Thyroid gland (tissue), 4 donors: ENCODE results near the gene CHAD. TPM values are rescaled to one million over a fixed set of nuclear protein-coding genes. Genes with fewer than 3 reads are reported as not detected.

Experiments
- DNase-seq, 2 donors: peaks; one replicate each; pipeline ENCODE4 v3.0.0-alpha.2; 2019
- H3K27ac ChIP-seq, 3 donors: fragments of 200-600 bp; sonication (generic); 1 replicate in 2 of 3; 2 replicates in 1 of 3; pipeline ENCODE4 v1.5.1; 2016 to 2019; ENCODE audit warnings: mild to moderate bottlenecking in 1 of 3, moderate library complexity in 1 of 3
- H3K27me3 ChIP-seq: fragments of 200-600 bp; sonication (generic); one replicate; pipeline ENCODE4 v1.5.1; 2019
- H3K36me3 ChIP-seq, 2 donors: fragments of 200-600 bp; sonication (generic); one replicate each; pipeline ENCODE4 v1.5.1; 2016 to 2019
- H3K4me1 ChIP-seq, 2 donors: fragments of 200-600 bp; sonication (generic); one replicate each; pipeline ENCODE4 v1.5.1; 2017 to 2019
- H3K4me3 ChIP-seq, 3 donors: fragments of 200-600 bp; sonication (generic); replicated peaks in 1 of 3; 1 replicate in 2 of 3; 2 replicates in 1 of 3; pipeline ENCODE4 v1.5.1; 2016; ENCODE audit warnings: mild to moderate bottlenecking in 1 of 3
- H3K9me3 ChIP-seq: fragments of 200-600 bp; sonication (generic); one replicate; pipeline ENCODE4 v1.5.1; 2017
- CTCF ChIP-seq, 6 experiments: fragments of 200-600 bp in 3 of 6; fragments of 450-650 bp in 3 of 6; sonication (generic) in 3 of 6; IDR thresholded peaks; one replicate each; pipeline ENCODE4 v1.5.1; 2016 to 2019; ENCODE audit warnings: antibody characterized with exemption in 6 of 6, mild to moderate bottlenecking in 2 of 6, inconsistent platforms in 1 of 6, moderate library complexity in 1 of 6
- POLR2A ChIP-seq, 2 donors: fragments of 450-650 bp; IDR thresholded peaks; one replicate each; pipeline ENCODE4 v1.6.1; 2017; ENCODE audit warnings: antibody characterized with exemption in 2 of 2, mild to moderate bottlenecking in 2 of 2, moderate library complexity in 1 of 2
- WGBS, 2 donors: methylation state at CpG; one replicate each; pipeline ENCODE4 v1.1.5; 2017; 5-methylcytosine and 5-hydroxymethylcytosine counted together
- intact Hi-C: fragments of 100-400 bp; cut with DNase I; formaldehyde crosslinking; loops from one replicate; pipeline ENCODE4 v1.15.1; 2023
- total RNA-seq, 4 donors: library from RNA; depleted of rRNA; stranded (reverse); fragments of >200 nt; gene quantifications; one replicate each; pipeline ENCODE4 v1.2.3, GENCODE V29; 2016

Gene CHAD
- total RNA-seq, 4 donors from 2014 or later: 0.67 TPM; not detected in 3

- WGBS, 2 donors: 58 to 65% methylated on average over 1 of the region's 1 CpG
- Histone ChIP-seq H3K27me3 (no peaks in the 10 kb centered on the region), H3K27ac (no peak overlapping the region), H3K4me1 (peaks cover 39 to 41% of the 10 kb centered on the region in 2 donors), H3K36me3 (no peaks in the 10 kb centered on the region), H3K9me3 (no peaks in the 10 kb centered on the region), H3K4me3 (no peak overlapping the region)
- no peak for DNase-seq
- intact Hi-C loops: no loop called here
- TF ChIP-seq CTCF (IDR thresholded peaks at IDR 0.05) (no peak), POLR2A (IDR thresholded peaks at IDR 0.05) (no peak)
Observed at GRCh38 chr17:50445730-50446325, 22.9 kb downstream of the CHAD start.

- no peak for DNase-seq
- no peak overlapping the region for H3K4me3 ChIP-seq
- no peaks in the 10 kb centered on the region for H3K27me3 ChIP-seq
- peaks cover 45 to 47% of the 10 kb centered on the region in 2 donors for H3K4me1 ChIP-seq
- H3K27ac ChIP-seq: peak overlapping the region in 1 of 3 donors; percentile 80
- TF ChIP-seq POLR2A (IDR thresholded peaks at IDR 0.05): no peak
- TF ChIP-seq CTCF (IDR thresholded peaks at IDR 0.05): no peak
- H3K36me3 ChIP-seq: no peaks in the 10 kb centered on the region
- no peaks in the 10 kb centered on the region for H3K9me3 ChIP-seq
- intact Hi-C loops: no loop called here
- WGBS, 2 donors: 94 to 98% methylated on average over 6 of the region's 6 CpGs
Observed at GRCh38 chr17:50444841-50445715, 23.6 kb downstream of the CHAD start.

DNA sequence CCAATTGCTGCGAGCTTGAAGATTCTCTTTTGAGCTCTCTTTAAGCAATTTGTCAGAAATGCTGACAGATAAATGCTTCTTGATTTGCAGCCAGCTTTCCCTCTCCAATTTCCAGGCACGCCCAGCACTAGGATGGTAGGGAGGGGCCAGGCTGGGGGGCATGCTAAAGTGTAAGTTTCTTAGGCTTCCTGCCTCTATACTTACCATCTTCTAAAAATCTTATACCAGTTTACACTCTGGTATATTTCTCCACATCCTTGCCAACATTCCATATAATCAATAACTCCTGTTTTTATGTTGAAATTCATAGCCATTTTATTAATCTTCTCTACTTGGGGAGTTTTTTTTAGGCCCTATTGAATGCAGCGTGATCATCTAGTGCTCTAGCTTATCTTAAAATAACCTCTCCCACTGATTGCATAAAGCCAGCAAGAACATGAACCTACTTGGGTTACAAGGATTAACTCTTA is 25.1 kb downstream of the CHAD start:
- no peak for TF ChIP-seq POLR2A (IDR thresholded peaks at IDR 0.05)
- no peak for TF ChIP-seq CTCF (IDR thresholded peaks at IDR 0.05)
- H3K4me3 ChIP-seq: no peak overlapping the region
- H3K36me3 ChIP-seq: no peaks in the 10 kb centered on the region
- 13 to 24% methylated on average over 3 of the region's 3 CpGs for WGBS, 2 donors
- peak; percentile 55 for DNase-seq
- intact Hi-C loops: no loop called here
- peak overlapping the region; percentile 80 to 89 (median 81) for H3K27ac ChIP-seq
- no peaks in the 10 kb centered on the region for H3K27me3 ChIP-seq
- H3K9me3 ChIP-seq: no peaks in the 10 kb centered on the region
- H3K4me1 ChIP-seq: peaks cover 53 to 57% of the 10 kb centered on the region in 2 donors

DNA sequence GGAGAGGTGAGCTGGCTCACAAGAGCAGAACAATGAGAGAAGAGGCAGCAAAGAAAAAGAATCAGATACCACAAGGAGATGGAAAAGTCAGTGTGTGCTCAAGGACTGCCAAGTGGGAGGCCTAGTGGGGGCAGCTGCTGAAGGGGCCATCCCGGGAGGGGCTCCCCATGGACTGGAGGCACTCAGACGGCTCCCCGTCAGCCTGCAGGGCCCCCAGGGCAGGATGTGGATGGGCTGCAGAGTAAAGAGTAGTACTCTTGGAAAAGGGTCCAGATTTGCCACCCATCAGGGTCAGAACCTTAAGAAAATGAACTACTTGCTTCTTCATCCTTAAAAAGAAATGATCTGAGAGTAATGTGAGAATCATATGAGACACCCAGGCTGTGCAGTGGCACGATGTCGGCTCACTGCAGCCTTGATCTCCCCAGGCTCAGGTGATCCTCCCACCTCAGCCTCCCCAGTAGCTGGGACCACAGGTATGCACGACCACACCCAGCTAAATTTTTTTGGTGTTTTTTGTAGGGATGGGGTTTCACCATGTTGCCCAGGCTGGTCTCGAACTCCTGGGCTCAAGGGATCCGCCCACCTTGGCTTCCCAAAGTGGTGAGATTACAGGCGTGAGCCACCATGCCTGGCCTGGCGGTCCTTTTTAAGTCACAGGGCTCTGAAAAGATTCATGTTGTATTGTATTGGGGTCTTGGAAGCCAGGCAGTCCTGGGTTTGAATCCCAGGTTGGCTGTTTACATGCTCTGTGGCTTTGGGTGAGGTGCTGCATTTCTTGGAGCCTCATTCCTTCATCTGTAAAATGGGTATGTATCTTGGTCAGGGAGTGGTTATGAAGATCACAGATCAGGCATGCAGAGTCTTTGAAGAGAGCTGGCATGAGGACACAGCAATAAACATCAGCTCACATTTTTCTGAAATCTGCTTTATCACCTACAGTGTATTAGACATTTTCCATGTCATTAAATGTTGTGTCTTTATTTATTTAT is 27.5 kb downstream of the CHAD start:
- intact Hi-C loops: no loop called here
- WGBS, 2 donors: 60 to 70% methylated on average over 10 of the region's 10 CpGs
- peak overlapping the region; percentile 80 to 89 (median 89) for H3K27ac ChIP-seq

More for the DNA sequence above, 27.5 kb downstream of the CHAD start:
- no peak for DNase-seq
- Histone ChIP-seq H3K27me3 (no peaks in the 10 kb centered on the region), H3K4me3 (no peak overlapping the region), H3K4me1 (peaks cover 49 to 55% of the 10 kb centered on the region in 2 donors), H3K9me3 (no peaks in the 10 kb centered on the region), H3K36me3 (no peaks in the 10 kb centered on the region)
- TF ChIP-seq CTCF (IDR thresholded peaks at IDR 0.05) (no peak), POLR2A (IDR thresholded peaks at IDR 0.05) (no peak)
